Measurements from ENCODE around the gene PDZD7. TPM values are rescaled to one million over a fixed set of nuclear protein-coding genes. Genes with fewer than 3 reads are reported as not detected.

Gene PDZD7
- total and polyA plus RNA-seq, 4 donors, result 0.09 to 1.3 (median 0.55) TPM

DNA sequence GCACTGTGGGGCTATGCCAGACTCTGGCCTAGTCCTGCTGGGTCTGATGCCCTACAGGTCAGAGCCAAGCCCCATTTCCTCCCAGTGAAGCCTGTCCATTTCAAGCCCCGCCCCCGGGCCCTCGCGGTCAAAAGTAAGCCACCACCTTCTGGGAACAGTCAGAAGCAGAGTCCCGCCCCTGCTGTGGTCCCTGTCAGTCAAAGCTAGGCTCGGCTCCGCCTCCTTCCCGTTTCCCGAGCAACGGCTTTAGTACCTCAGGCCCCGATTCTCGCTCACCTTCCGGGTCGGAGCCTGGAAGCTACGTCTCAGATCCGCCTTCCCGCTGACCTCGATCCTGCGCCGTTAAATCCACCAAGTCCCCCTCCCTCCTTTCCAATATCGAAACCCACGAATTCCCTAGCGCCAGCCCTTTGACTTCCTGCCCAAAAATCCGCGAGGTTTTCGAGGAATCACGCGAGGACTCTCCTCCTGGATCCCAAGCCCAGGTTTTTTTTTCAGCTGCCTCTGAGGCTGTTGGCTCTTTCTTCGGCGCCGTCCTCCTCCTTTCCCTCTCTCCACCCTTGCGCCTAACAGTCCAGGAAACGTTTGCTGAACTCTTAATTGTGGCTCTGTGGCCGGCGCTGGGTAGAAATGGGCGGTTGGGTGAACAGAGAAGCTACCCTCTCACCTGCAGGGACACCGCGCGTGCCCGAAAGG is 11.9 kb upstream of the PDZD7 start:
- H3K27ac ChIP-seq (ENCODE audit: low read depth in 1 of 2, low read length in 1 of 2), result peak overlapping the region; percentile 65 to 95
- DNase-seq (peak; percentile 93 to 98 (median 97)), ATAC-seq (ENCODE audit: insufficient read depth, low FRiP score) (peak; percentile 93)
- no peaks in the 10 kb centered on the region for H3K9me3 ChIP-seq (ENCODE audit: control insufficient read depth in 4 of 4, insufficient read depth in 3 of 4, low read length in 3 of 4)
- TF ChIP-seq CTCF (IDR thresholded peaks at IDR 0.05; ENCODE audit: control extremely low read depth, extremely low read depth), result no peak
- H3K9ac ChIP-seq (ENCODE audit: insufficient read depth in 1 of 2, low read length in 2 of 2), result peak overlapping the region; percentile 68 to 92
- peaks cover 0 to 25% (median 20%) of the 10 kb centered on the region in 3 donors for H3K27me3 ChIP-seq (ENCODE audit: control insufficient read depth in 3 of 3, insufficient read depth in 3 of 3, low read length in 2 of 3)
- H3K4me1 ChIP-seq (ENCODE audit: control insufficient read depth in 5 of 5, insufficient read depth in 5 of 5, low read length in 5 of 5), result peaks cover 0 to 30% (median 2%) of the 10 kb centered on the region in 5 donors
- 5 to 6% methylated on average over 40 of the region's 40 CpGs for WGBS, 2 donors
- H3K36me3 ChIP-seq (ENCODE audit: control insufficient read depth in 4 of 4, insufficient read depth in 4 of 4, low read length in 4 of 4), result peaks cover 0 to 16% (median 4%) of the 10 kb centered on the region in 4 donors
- peak overlapping the region; percentile 43 for H3K4me3 ChIP-seq

DNA sequence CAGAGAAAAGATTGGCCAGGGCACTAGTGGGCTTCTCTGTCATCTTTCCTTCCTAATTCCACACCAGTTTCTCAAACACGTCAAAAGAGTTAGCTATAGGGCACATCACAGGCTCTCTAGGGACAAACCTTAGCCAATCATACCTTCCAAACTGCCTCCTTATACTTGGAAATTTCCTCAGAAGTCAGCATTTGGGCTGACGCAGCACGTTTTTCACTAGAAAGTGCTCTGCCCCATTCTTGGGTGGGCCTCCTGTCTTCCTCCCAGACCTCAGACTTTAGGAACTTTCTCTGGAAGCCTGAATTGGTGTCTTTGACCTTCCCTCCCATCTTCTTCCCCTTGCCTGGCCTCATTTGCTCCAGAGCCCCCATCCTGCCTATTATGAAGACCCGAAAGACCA is 11.2 kb upstream of the PDZD7 start:
- Histone ChIP-seq H3K36me3 (ENCODE audit: control insufficient read depth in 4 of 4, insufficient read depth in 4 of 4, low read length in 4 of 4) (peaks cover 3 to 21% (median 6%) of the 10 kb centered on the region in 4 donors), H3K9ac (ENCODE audit: insufficient read depth in 1 of 2, low read length in 2 of 2) (peak overlapping the region; percentile 68 to 92), H3K27me3 (ENCODE audit: control insufficient read depth in 3 of 3, insufficient read depth in 3 of 3, low read length in 2 of 3) (peaks cover 0 to 18% (median 13%) of the 10 kb centered on the region in 3 donors), H3K27ac (ENCODE audit: low read depth in 1 of 2, low read length in 1 of 2) (peak overlapping the region; percentile 65 to 95), H3K4me3 (no peak overlapping the region), H3K9me3 (ENCODE audit: control insufficient read depth in 4 of 4, insufficient read depth in 3 of 4, low read length in 3 of 4) (no peaks in the 10 kb centered on the region), H3K4me1 (ENCODE audit: control insufficient read depth in 5 of 5, insufficient read depth in 5 of 5, low read length in 5 of 5) (peaks cover 0 to 24% (median 2%) of the 10 kb centered on the region in 5 donors)
- DNase-seq, result peak in 1 of 3 donors; percentile 19
- no peak for ATAC-seq (ENCODE audit: insufficient read depth, low FRiP score)
- 77% methylated on average over 4 of the region's 4 CpGs for WGBS, 2 donors
- TF ChIP-seq CTCF (IDR thresholded peaks at IDR 0.05; ENCODE audit: control extremely low read depth, extremely low read depth), result no peak

DNA sequence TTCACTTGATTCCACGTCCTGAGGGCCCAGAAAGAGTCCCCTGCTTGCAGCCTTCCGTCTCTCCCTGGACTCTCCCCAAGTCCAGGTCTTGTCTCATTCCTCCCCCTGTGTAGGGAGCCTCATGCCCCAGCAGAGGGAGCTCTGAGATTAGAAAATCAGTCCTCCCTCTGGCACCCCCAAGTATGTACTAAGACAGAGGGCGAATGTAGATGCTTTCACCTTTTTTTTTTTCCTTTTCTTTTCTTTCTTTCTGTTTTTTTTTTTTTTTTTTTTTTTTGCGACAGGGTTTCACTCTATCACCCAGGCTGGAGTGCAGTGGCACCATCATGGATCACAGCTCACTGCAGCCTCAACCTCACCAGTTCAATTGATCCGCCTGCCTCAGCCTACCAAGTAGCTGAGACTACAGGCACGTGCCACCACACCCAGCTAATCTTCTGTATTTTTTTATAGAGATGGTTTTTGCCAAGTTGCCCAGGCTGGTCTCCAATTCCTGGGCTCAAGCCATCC is 10.4 kb upstream of the PDZD7 start:
- TF ChIP-seq CTCF (IDR thresholded peaks at IDR 0.05; ENCODE audit: control extremely low read depth, extremely low read depth), result peak; percentile 87
- H3K9ac ChIP-seq (ENCODE audit: insufficient read depth in 1 of 2, low read length in 2 of 2), result no peak overlapping the region
- no peak overlapping the region for H3K4me3 ChIP-seq
- ATAC-seq (ENCODE audit: insufficient read depth, low FRiP score), result peak; percentile 64
- H3K4me1 ChIP-seq (ENCODE audit: control insufficient read depth in 5 of 5, insufficient read depth in 5 of 5, low read length in 5 of 5), result peaks cover 0 to 20% (median 2%) of the 10 kb centered on the region in 5 donors
- WGBS, 2 donors, result 25 to 36% methylated on average over 5 to 6 of the region's 6 CpGs
- peak; percentile 86 to 93 (median 91) for DNase-seq
- no peaks in the 10 kb centered on the region for H3K9me3 ChIP-seq (ENCODE audit: control insufficient read depth in 4 of 4, insufficient read depth in 3 of 4, low read length in 3 of 4)
- peaks cover 4 to 29% (median 10%) of the 10 kb centered on the region in 4 donors for H3K36me3 ChIP-seq (ENCODE audit: control insufficient read depth in 4 of 4, insufficient read depth in 4 of 4, low read length in 4 of 4)
- H3K27ac ChIP-seq (ENCODE audit: low read depth in 1 of 2, low read length in 1 of 2), result no peak overlapping the region
- peaks cover 0 to 10% (median 6%) of the 10 kb centered on the region in 3 donors for H3K27me3 ChIP-seq (ENCODE audit: control insufficient read depth in 3 of 3, insufficient read depth in 3 of 3, low read length in 2 of 3)

All from lung (tissue), 12 donors.